ENCODE measurements around the gene VPS54.
A peak's percentile ranks its signal among the peaks of the same experiment; 100 is the strongest.
"Not testable (repeated sequence)": the region's sequence is repeated elsewhere in the genome, so short reads cannot be mapped to it uniquely, and the experiment has no call there.

Gene VPS54

GRCh38 chr2:63990072-63990471 is 29.2 kb downstream of the VPS54 start:
- DNase-seq (ENCODE audit: extremely low spot score): peak; percentile 9
- TF ChIP-seq SP1 (IDR thresholded peaks at IDR 0.05): no peak
- TF ChIP-seq L3MBTL2 (conservative IDR thresholded peaks at IDR 0.05): no peak
- no peak for TF ChIP-seq BHLHE40 (IDR thresholded peaks at IDR 0.05; ENCODE audit: borderline replicate concordance)
- TF ChIP-seq NFRKB (IDR thresholded peaks at IDR 0.05): no peak
- TF ChIP-seq SUZ12 (IDR thresholded peaks at IDR 0.05): no peak
- TF ChIP-seq ELF4 (IDR thresholded peaks at IDR 0.05): no peak
- ChIA-PET CTCF (no interaction called here), POLR2A (no interaction called here)

- DNase-seq (ENCODE audit: extremely low spot score); POLR2A ChIA-PET; CTCF ChIA-PET: not testable (repeated sequence)
These were observed 30.3 kb downstream of the VPS54 start for GRCh38 chr2:63988842-63989436.

- ChIA-PET CTCF (interaction anchor here (0.7 kb wide), 1 partner anchor 10 kb away, joined by 3 read pairs; no protein-coding TSS in a partner anchor), POLR2A (no interaction called here)
- TF ChIP-seq L3MBTL2 (conservative IDR thresholded peaks at IDR 0.05): no peak
These were observed 34.4 kb downstream of the VPS54 start for GRCh38 chr2:63984606-63985359.

GRCh38 chr2:63983986-63984605 is 35.1 kb downstream of the VPS54 start:
- ChIA-PET POLR2A (no interaction called here), CTCF (no interaction called here)
- TF ChIP-seq BHLHE40 (IDR thresholded peaks at IDR 0.05; ENCODE audit: borderline replicate concordance) (no peak), ARNT (IDR thresholded peaks at IDR 0.05) (no peak), TARDBP (IDR thresholded peaks at IDR 0.05) (no peak), FOXM1 (IDR thresholded peaks at IDR 0.05; ENCODE audit: borderline replicate concordance) (no peak), FOXA1 (IDR thresholded peaks at IDR 0.05) (no peak), CTBP1 (IDR thresholded peaks at IDR 0.05; ENCODE audit: borderline replicate concordance) (no peak), L3MBTL2 (conservative IDR thresholded peaks at IDR 0.05) (no peak), PKNOX1 (IDR thresholded peaks at IDR 0.05) (no peak), NFRKB (IDR thresholded peaks at IDR 0.05) (no peak)
- DNase-seq (ENCODE audit: extremely low spot score): no peak

More at GRCh38 chr2:63984606-63985359, 34.4 kb downstream of the VPS54 start:
- DNase-seq (ENCODE audit: extremely low spot score): no peak

GRCh38 chr2:63982335-63982734 is 36.9 kb downstream of the VPS54 start:
- ChIA-PET CTCF (interaction anchor here (0.6 kb wide), 1 partner anchor 1150 kb away, joined by 3 read pairs; no protein-coding TSS in a partner anchor), POLR2A (no interaction called here)
- DNase-seq (ENCODE audit: extremely low spot score): no peak
- TF ChIP-seq SUZ12 (IDR thresholded peaks at IDR 0.05) (no peak), ZNF384 (IDR thresholded peaks at IDR 0.05) (no peak), HDGF (IDR thresholded peaks at IDR 0.05; ENCODE audit: borderline replicate concordance) (no peak), CTBP1 (IDR thresholded peaks at IDR 0.05; ENCODE audit: borderline replicate concordance) (no peak), FOXK2 (IDR thresholded peaks at IDR 0.05) (no peak), TARDBP (IDR thresholded peaks at IDR 0.05) (no peak), FOXM1 (IDR thresholded peaks at IDR 0.05; ENCODE audit: borderline replicate concordance) (no peak), FOXA1 (IDR thresholded peaks at IDR 0.05) (no peak), PKNOX1 (IDR thresholded peaks at IDR 0.05) (no peak), ARNT (IDR thresholded peaks at IDR 0.05) (no peak), ELF4 (IDR thresholded peaks at IDR 0.05) (no peak), L3MBTL2 (conservative IDR thresholded peaks at IDR 0.05) (no peak), LEF1 (IDR thresholded peaks at IDR 0.05; ENCODE audit: borderline replicate concordance) (no peak), NFRKB (IDR thresholded peaks at IDR 0.05) (no peak), SP1 (IDR thresholded peaks at IDR 0.05) (no peak), BHLHE40 (IDR thresholded peaks at IDR 0.05; ENCODE audit: borderline replicate concordance) (no peak)

- POLR2A ChIA-PET: no interaction called here
- CTCF ChIA-PET: no interaction called here
- TF ChIP-seq CTBP1 (IDR thresholded peaks at IDR 0.05; ENCODE audit: borderline replicate concordance) (no peak), BHLHE40 (IDR thresholded peaks at IDR 0.05; ENCODE audit: borderline replicate concordance) (no peak), HDGF (IDR thresholded peaks at IDR 0.05; ENCODE audit: borderline replicate concordance) (no peak), SP1 (IDR thresholded peaks at IDR 0.05) (no peak), FOXM1 (IDR thresholded peaks at IDR 0.05; ENCODE audit: borderline replicate concordance) (no peak), LEF1 (IDR thresholded peaks at IDR 0.05; ENCODE audit: borderline replicate concordance) (no peak), ZNF384 (IDR thresholded peaks at IDR 0.05) (no peak), ARNT (IDR thresholded peaks at IDR 0.05) (no peak), L3MBTL2 (conservative IDR thresholded peaks at IDR 0.05) (no peak), FOXK2 (IDR thresholded peaks at IDR 0.05) (no peak), ELF4 (IDR thresholded peaks at IDR 0.05) (no peak), FOXA1 (IDR thresholded peaks at IDR 0.05) (no peak), SUZ12 (IDR thresholded peaks at IDR 0.05) (no peak), PKNOX1 (IDR thresholded peaks at IDR 0.05) (no peak)
- DNase-seq (ENCODE audit: extremely low spot score): no peak
These were observed 37.5 kb downstream of the VPS54 start for GRCh38 chr2:63981702-63982103.
